Measurements from ENCODE around the gene PDE6A. TPM values are rescaled to one million over a fixed set of nuclear protein-coding genes. Genes with fewer than 3 reads are reported as not detected.

Gene PDE6A
- total and polyA plus RNA-seq, 12 donors: 0.14 to 1.6 (median 0.86) TPM

GRCh38 chr5:149854866-149855265 is 89.7 kb downstream of the PDE6A start:
- 70 to 93% (median 90%) methylated on average over 3 of the region's 3 CpGs for WGBS, 4 donors
- no peaks in the 10 kb centered on the region for H3K27me3 ChIP-seq
- H3K9me3 ChIP-seq (replicated peaks in 1 of 3): no peaks in the 10 kb centered on the region
- no peak overlapping the region for H3K4me3 ChIP-seq
- H3K27ac ChIP-seq: peak overlapping the region in 1 of 5 donors; percentile 88
- intact Hi-C loops (cut with DNase I): no loop called here
- peaks cover 10 to 17% of the 10 kb centered on the region in 2 donors for H3K4me1 ChIP-seq (replicated peaks in 1 of 2)
- no peak for TF ChIP-seq CTCF (IDR thresholded peaks at IDR 0.05)
- TF ChIP-seq POLR2A (IDR thresholded peaks at IDR 0.05): no peak
- DNase-seq: peak in 1 of 7 donors; percentile 1
- H3K36me3 ChIP-seq (replicated peaks in 1 of 2): no peaks in the 10 kb centered on the region

- 81 to 100% (median 90%) methylated on average over 3 of the region's 3 CpGs for WGBS, 4 donors
- TF ChIP-seq POLR2A (IDR thresholded peaks at IDR 0.05) (no peak), CTCF (IDR thresholded peaks at IDR 0.05) (no peak)
- peaks cover 10 to 17% of the 10 kb centered on the region in 2 donors for H3K4me1 ChIP-seq (replicated peaks in 1 of 2)
- H3K27ac ChIP-seq: no peak overlapping the region
- intact Hi-C loops (cut with DNase I): no loop called here
- no peak for DNase-seq
- no peaks in the 10 kb centered on the region for H3K9me3 ChIP-seq (replicated peaks in 1 of 3)
- H3K36me3 ChIP-seq (replicated peaks in 1 of 2): no peaks in the 10 kb centered on the region
- no peak overlapping the region for H3K4me3 ChIP-seq
- H3K27me3 ChIP-seq: no peaks in the 10 kb centered on the region
Measured at GRCh38 chr5:149853701-149854100, 90.9 kb downstream of the PDE6A start.

- WGBS, 4 donors: 34 to 59% (median 51%) methylated on average over 4 of the region's 4 CpGs
- DNase-seq: no peak
- no peak overlapping the region for H3K4me3 ChIP-seq
- intact Hi-C loops (cut with DNase I): no loop called here
- no peaks in the 10 kb centered on the region for H3K9me3 ChIP-seq (replicated peaks in 1 of 3)
- H3K4me1 ChIP-seq (replicated peaks in 1 of 2): peaks cover 10 to 15% of the 10 kb centered on the region in 2 donors
- no peaks in the 10 kb centered on the region for H3K27me3 ChIP-seq
- no peaks in the 10 kb centered on the region for H3K36me3 ChIP-seq (replicated peaks in 1 of 2)
- no peak for TF ChIP-seq POLR2A (IDR thresholded peaks at IDR 0.05)
- TF ChIP-seq CTCF (IDR thresholded peaks at IDR 0.05): peak in 3 of 6 experiments; percentile 10 to 47 (median 37)
- no peak overlapping the region for H3K27ac ChIP-seq
Measured at GRCh38 chr5:149853331-149853648, 91.3 kb downstream of the PDE6A start.

- H3K9me3 ChIP-seq (replicated peaks in 1 of 3): no peaks in the 10 kb centered on the region
- H3K27ac ChIP-seq: no peak overlapping the region
- H3K4me1 ChIP-seq (replicated peaks in 1 of 2): peaks cover 7 to 10% of the 10 kb centered on the region in 2 donors
- intact Hi-C loops (cut with DNase I): no loop called here
- peak; percentile 79 to 95 (median 88) for DNase-seq
- no peak overlapping the region for H3K4me3 ChIP-seq
- WGBS, 4 donors: 42 to 45% (median 44%) methylated on average over 11 to 12 of the region's 12 CpGs
- H3K27me3 ChIP-seq: no peaks in the 10 kb centered on the region
- TF ChIP-seq POLR2A (IDR thresholded peaks at IDR 0.05): no peak
- TF ChIP-seq CTCF (IDR thresholded peaks at IDR 0.05): peak; percentile 80 to 90 (median 89)
- no peaks in the 10 kb centered on the region for H3K36me3 ChIP-seq (replicated peaks in 1 of 2)
Measured at GRCh38 chr5:149852641-149853330, 91.8 kb downstream of the PDE6A start.

Measured in adrenal gland (tissue), 12 donors.